HL-60 (cell line): ENCODE measurements around the gene GNLY.

Experiments
- POLR2AphosphoS5 ChIP-seq: IDR thresholded peaks from 2 replicates; pipeline ENCODE4 v1.6.1; 2012; ENCODE audit warnings: low read depth
- TF ChIP-seq, protein P1 (sequence below): IDR thresholded peaks from one replicate; pipeline ENCODE4 v1.5.1; 2011; ENCODE audit warnings: low read length, control low read depth, inconsistent platforms; ENCODE audit not compliant: insufficient read depth
- TF ChIP-seq, protein P2 (sequence below): IDR thresholded peaks from 2 replicates; pipeline ENCODE4 v1.6.1; 2012; ENCODE audit warnings: low read depth; ENCODE audit not compliant: insufficient replicate concordance

DNA sequence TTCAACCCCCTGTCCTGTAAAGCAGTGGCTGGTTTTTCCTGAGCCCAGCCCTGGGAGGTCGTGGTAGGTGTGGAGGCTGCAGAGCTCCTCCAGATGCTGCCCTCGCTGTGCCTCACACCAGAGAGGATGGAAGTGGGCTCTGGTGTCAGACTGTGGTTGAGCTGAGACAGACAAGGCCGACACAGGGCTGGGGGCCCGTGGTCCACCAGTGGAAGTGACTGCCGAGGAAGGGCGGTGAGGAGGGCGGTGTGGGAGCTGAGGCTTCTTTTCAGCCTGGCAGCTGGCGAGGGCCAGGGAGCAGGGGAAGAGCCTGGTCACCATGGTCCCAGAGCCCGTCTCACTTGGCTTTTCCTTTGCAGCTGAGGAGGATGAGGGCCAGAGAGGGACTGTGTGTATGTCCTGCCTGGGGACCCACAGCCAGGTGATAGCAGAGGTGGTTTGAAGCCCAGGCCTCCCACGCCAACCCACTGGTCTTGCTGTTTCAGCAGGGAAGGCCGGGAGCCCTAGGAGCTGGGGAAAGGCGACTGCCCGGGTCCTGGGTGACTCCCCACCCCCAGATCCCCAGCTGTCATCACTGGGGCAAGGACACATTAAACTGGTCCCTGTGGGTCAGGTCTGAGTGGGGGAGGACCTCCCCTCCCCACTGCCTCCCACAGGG lies 34.7 kb upstream of the GNLY start:
- TF ChIP-seq, protein P1, sequence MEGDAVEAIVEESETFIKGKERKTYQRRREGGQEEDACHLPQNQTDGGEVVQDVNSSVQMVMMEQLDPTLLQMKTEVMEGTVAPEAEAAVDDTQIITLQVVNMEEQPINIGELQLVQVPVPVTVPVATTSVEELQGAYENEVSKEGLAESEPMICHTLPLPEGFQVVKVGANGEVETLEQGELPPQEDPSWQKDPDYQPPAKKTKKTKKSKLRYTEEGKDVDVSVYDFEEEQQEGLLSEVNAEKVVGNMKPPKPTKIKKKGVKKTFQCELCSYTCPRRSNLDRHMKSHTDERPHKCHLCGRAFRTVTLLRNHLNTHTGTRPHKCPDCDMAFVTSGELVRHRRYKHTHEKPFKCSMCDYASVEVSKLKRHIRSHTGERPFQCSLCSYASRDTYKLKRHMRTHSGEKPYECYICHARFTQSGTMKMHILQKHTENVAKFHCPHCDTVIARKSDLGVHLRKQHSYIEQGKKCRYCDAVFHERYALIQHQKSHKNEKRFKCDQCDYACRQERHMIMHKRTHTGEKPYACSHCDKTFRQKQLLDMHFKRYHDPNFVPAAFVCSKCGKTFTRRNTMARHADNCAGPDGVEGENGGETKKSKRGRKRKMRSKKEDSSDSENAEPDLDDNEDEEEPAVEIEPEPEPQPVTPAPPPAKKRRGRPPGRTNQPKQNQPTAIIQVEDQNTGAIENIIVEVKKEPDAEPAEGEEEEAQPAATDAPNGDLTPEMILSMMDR: no peak
- TF ChIP-seq, protein P2, sequence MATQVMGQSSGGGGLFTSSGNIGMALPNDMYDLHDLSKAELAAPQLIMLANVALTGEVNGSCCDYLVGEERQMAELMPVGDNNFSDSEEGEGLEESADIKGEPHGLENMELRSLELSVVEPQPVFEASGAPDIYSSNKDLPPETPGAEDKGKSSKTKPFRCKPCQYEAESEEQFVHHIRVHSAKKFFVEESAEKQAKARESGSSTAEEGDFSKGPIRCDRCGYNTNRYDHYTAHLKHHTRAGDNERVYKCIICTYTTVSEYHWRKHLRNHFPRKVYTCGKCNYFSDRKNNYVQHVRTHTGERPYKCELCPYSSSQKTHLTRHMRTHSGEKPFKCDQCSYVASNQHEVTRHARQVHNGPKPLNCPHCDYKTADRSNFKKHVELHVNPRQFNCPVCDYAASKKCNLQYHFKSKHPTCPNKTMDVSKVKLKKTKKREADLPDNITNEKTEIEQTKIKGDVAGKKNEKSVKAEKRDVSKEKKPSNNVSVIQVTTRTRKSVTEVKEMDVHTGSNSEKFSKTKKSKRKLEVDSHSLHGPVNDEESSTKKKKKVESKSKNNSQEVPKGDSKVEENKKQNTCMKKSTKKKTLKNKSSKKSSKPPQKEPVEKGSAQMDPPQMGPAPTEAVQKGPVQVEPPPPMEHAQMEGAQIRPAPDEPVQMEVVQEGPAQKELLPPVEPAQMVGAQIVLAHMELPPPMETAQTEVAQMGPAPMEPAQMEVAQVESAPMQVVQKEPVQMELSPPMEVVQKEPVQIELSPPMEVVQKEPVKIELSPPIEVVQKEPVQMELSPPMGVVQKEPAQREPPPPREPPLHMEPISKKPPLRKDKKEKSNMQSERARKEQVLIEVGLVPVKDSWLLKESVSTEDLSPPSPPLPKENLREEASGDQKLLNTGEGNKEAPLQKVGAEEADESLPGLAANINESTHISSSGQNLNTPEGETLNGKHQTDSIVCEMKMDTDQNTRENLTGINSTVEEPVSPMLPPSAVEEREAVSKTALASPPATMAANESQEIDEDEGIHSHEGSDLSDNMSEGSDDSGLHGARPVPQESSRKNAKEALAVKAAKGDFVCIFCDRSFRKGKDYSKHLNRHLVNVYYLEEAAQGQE: no peak
- no peak for TF ChIP-seq POLR2AphosphoS5
